Stimulated activated CD8-positive, alpha-beta memory T cell treated with anti-CD3 and anti-CD28 coated beads, Interleukin-12 subunit alpha, Interleukin-12 subunit beta, amount 100 ng/mL, for 4 hours (primary cell): ENCODE data around the gene ENTPD8.
A peak's percentile ranks its signal among the peaks of the same experiment; 100 is the strongest.
"Not testable (repeated sequence)": the region's sequence is repeated elsewhere in the genome, so short reads cannot be mapped to it uniquely, and the experiment has no call there.

ENCODE experiments used
- DNase-seq: peaks from one replicate; pipeline ENCODE4 v3.0.0-alpha.2; 2020; ENCODE audit warnings: low read depth

ENTPD8 gene

GRCh38 chr9:137410891-137411249, 30.3 kb downstream of the ENTPD8 start:
- no peak for DNase-seq

- not testable (repeated sequence) for DNase-seq
Observed at GRCh38 chr9:137410236-137410890, 30.8 kb downstream of the ENTPD8 start.

- DNase-seq: no peak
Observed at GRCh38 chr9:137409515-137409914, 31.6 kb downstream of the ENTPD8 start.

DNA sequence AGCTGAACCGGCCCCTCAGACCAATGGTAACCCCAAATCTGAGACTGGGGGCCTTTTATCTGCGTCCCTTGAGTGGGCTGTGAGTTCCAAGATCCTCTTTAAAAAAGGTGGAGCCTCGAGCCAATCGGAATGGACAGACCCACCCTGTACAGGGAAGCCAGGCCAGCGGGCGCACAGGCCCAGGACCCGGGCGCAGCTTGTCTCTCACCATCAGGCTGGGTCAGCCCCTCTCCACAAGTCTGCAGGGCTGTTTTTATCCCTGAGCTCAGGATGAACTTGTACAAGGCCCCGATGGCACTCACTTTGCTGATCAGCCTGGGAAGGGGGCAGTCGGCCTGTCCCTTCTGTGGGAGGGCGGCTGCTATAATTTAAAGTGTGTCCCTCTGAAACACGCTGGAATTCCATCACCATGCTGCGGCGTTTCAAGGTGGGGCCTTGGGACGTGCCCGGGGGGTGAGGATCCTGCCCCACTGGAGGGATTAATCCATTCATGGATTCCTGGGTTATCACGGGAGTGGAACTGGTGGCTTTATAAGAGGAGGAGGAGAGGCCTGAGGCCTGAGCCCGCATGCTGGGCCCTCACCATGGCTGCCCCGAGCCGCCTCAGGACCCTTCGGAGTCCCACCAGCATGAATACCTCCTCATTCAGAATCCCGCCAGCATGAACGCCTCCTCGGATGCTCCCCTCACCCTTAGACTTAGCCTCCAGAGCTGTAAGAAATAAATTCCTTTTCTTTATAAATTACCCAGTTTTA, 32.3 kb downstream of the ENTPD8 start:
- DNase-seq: no peak

GRCh38 chr9:137407590-137408300, 33.4 kb downstream of the ENTPD8 start:
- no peak for DNase-seq

DNA sequence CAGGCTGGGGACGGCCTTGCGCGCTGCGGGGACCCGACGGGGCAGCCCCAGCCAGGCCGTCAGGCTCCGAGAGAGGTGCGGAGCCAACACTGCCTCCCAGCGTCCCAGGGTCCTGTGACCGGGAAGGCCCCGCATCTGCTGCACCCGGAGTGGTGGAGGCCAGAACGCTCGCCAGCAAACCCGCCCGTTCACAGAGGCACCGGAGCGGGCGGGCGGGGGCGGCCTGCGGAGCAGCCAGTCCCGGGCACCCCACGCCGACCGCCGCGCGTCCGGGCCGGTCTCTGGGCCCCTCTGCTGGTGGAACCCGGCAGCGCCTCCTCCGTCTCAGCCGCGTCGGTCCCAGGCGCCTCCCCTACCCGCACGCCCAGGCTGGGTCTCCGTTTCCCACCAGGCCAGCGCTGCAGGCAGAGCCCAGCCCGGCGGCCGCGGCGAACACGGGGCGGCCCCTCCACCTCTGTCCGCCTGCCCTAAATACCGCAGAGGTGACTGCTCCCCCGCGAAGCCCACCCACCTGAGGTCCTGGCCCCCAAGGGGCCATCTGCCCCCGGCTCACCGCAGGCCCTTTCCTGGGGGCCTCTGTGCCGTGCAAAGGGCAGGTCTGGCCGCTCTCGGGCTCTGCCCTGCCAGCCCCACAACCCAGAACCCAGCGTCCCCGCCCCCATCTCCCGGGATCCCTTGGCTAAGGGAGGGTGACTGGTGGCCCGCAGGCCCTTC, 34.1 kb downstream of the ENTPD8 start:
- peak; percentile 43 for DNase-seq

DNA sequence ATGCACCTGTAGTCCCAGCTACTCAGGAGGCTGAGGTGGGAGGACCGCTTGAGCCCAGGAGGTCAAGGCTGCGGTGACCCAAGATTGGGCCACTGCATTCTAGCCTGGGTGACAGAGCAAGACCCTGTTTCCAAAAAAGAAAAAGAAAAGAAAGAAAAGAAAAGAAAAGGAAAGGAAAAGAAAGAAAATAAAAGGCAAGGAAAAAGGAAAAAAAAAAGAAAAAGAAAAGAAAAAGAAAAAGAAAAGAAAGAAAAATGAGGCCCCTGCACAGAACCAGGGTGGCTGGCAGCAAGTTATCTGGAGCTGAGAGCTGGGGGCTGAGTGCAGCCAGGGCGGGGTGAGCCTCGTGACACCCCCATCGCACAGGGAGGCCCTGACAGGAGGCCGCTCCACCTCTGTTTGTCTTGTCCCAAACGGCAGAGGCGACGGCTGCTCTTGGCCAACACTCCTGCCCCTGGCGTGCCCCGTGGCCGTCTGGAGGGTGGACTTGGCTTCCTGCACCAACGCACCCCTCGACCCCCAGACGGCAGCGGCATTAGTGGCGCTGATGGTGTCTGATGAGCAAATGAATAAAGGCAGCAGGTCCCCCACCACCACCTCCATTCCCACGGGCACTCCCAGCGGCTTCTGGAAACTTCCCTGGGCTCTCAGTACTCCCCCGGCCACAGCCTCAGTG, 34.9 kb downstream of the ENTPD8 start:
- DNase-seq: no peak

- no peak for DNase-seq
Observed at GRCh38 chr9:137405677-137406081, 35.5 kb downstream of the ENTPD8 start.

DNA sequence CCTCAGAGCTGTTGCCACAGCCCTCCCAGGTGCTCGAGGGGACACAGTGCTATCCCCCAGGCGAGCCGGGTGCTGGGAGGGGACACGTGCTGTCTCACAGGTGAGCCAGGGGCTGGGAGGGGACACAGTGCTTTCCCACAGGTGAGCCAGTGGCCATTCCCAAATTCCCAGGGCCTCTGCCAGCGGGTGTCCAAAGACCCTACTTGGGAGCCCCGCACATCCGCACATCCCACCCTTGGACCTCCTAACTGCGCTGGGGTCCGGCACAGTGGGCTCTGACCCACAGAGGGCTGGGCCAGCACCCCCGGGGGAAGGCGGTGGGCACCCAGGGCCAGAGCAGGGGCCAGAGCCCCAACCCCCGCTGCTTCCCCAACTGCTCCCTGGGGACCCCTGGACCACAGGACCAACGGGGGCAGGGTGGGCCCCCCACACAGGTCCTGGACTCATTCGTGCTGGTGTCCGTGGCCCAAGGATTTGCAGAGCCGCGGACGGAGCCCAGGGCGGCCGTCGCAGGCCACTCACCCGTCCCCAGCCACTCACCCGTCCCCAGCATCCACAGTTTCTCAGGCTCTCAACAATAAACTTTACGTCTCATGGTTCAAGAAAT, 36.1 kb downstream of the ENTPD8 start:
- DNase-seq: no peak

DNA sequence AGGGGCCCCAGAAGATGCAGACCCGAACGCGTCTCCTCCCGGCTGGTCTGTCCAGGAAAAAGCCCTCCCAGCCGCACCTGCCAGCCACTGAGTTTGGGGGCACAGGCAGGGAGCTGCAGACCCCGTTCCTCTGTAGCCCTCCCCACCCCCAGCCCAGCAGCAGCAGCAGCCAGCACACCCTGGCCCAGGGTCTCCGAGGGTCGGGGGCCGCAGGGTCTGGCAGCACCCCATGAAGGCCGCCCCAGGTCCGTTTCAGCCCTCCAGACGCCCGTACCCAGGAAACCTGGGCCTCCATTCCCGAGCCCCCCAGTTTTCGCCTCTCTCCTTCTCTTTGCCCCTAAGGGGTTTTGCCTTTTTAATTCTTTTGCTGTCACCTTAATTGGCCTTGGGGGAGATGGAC, 37.9 kb downstream of the ENTPD8 start:
- no peak for DNase-seq

- no peak for DNase-seq
Observed at GRCh38 chr9:137402746-137403145, 38.4 kb downstream of the ENTPD8 start.

GRCh38 chr9:137398561-137399468, 42.3 kb downstream of the ENTPD8 start:
- no peak for DNase-seq

GRCh38 chr9:137397675-137398423, 43.3 kb downstream of the ENTPD8 start:
- DNase-seq: no peak

DNA sequence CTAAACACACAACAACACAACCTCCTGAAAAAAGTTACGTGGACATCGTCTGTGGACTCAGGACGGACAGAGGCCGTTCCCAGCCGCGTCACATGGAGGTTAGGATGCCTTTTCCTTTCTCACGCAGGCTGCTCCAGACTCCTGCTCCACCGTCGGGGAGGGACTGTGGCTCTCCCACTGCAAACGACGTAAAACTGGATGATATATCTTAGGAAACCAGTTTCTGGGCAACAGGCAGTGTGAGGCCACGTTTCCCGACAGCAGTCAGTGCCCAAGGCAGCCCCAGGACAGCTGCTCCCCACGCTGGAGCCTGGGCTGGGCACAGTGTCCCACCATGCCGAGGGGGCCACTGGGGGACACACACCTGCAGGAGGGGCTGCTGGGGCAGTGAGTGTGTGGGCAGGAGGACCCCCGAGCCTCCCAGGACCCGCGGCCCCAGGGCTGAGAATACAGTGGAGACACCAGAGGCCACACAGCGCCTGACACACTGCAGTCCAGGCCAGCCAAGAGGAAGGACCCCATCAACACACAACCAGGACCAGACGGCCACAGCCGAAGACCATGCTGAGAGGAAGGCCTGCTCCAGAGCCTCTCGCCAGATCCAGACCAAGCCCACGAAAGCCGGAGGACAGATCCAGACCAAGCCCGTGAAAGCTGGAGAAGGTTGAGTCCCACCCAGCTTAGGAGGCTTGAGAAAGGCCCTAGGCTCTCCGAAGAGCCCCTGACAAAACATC, 44.4 kb downstream of the ENTPD8 start:
- no peak for DNase-seq

- DNase-seq: no peak
Observed at GRCh38 chr9:137396227-137396626, 44.9 kb downstream of the ENTPD8 start.

- DNase-seq: no peak
Observed at GRCh38 chr9:137395666-137396010, 45.5 kb downstream of the ENTPD8 start.

- DNase-seq: no peak
Observed at GRCh38 chr9:137394866-137395665, 46.1 kb downstream of the ENTPD8 start.
